CD14-positive monocyte (primary cell): Measurements from ENCODE around the gene PLEKHM3. TPM values are rescaled to one million over a fixed set of nuclear protein-coding genes. Genes with fewer than 3 reads are reported as not detected.
"Not testable (repeated sequence)": the region's sequence is repeated elsewhere in the genome, so short reads cannot be mapped to it uniquely, and the experiment has no call there.

Experiments
- DNase-seq, 3 donors: peaks; one replicate each; pipeline ENCODE4 v3.0.0-alpha.2; 2011 to 2022
- H2AFZ ChIP-seq: 2 replicates; pipeline ENCODE4 v1.6.0; 2012; ENCODE audit warnings: mild to moderate bottlenecking, low read depth, low read length, inconsistent platforms; ENCODE audit not compliant: insufficient read depth, poor library complexity, severe bottlenecking
- H3K27ac ChIP-seq, 2 donors: 1 replicate in 1 of 2; 2 replicates in 1 of 2; pipeline ENCODE4 v1.5.1; 2012 to 2013; ENCODE audit warnings: low read length in 2 of 2, control low read depth in 1 of 2, inconsistent platforms in 1 of 2, low read depth in 1 of 2, mild to moderate bottlenecking in 1 of 2
- H3K27me3 ChIP-seq, 2 donors: one replicate each; pipeline versions ENCODE4 v1.6.0 to v1.6.1; 2011 to 2013; ENCODE audit warnings: low read length in 2 of 2; ENCODE audit not compliant: control insufficient read depth in 2 of 2, insufficient read depth in 2 of 2
- H3K36me3 ChIP-seq, 2 donors: replicated peaks in 1 of 2; 1 replicate in 1 of 2; 2 replicates in 1 of 2; pipeline versions ENCODE4 v1.5.1 to v1.6.1; 2012 to 2013; ENCODE audit warnings: low read length in 2 of 2, control low read depth in 1 of 2, inconsistent platforms in 1 of 2, mild to moderate bottlenecking in 1 of 2; ENCODE audit not compliant: insufficient read depth in 2 of 2, control insufficient read depth in 1 of 2
- H3K4me1 ChIP-seq, 2 donors: 1 replicate in 1 of 2; 2 replicates in 1 of 2; pipeline versions ENCODE4 v1.5.1 to v1.6.1; 2012 to 2013; ENCODE audit warnings: low read length in 2 of 2, control low read depth in 1 of 2, inconsistent platforms in 1 of 2, mild to moderate bottlenecking in 1 of 2, moderate library complexity in 1 of 2; ENCODE audit not compliant: insufficient read depth in 2 of 2, control insufficient read depth in 1 of 2
- H3K4me2 ChIP-seq: replicated peaks from 2 replicates; pipeline ENCODE3; 2012; ENCODE audit warnings: low read length, moderate library complexity, mild to moderate bottlenecking; ENCODE audit not compliant: poor library complexity, severe bottlenecking; ENCODE audit errors: extremely low read depth
- H3K4me3 ChIP-seq, 3 experiments: fragments of 200-600 bp in 1 of 3; sonication (generic) in 1 of 3; replicated peaks in 1 of 3; 1 replicate in 2 of 3; 2 replicates in 1 of 3; pipeline ENCODE4 v1.5.1; 2011 to 2013; ENCODE audit warnings: low read length in 3 of 3, mild to moderate bottlenecking in 3 of 3, control low read depth in 2 of 3, low read depth in 2 of 3, inconsistent platforms in 1 of 3, moderate library complexity in 1 of 3
- H3K79me2 ChIP-seq: 2 replicates; pipeline ENCODE4 v1.6.0; 2012; ENCODE audit warnings: mild to moderate bottlenecking, control low read depth, inconsistent platforms, low read length, moderate library complexity; ENCODE audit not compliant: insufficient read depth
- H3K9ac ChIP-seq: 2 replicates; pipeline ENCODE4 v1.6.0; 2017; ENCODE audit warnings: low read length, mild to moderate bottlenecking; ENCODE audit not compliant: insufficient read depth, poor library complexity, severe bottlenecking
- H3K9me3 ChIP-seq, 2 donors: replicated peaks in 1 of 2; 1 replicate in 1 of 2; 2 replicates in 1 of 2; pipeline versions ENCODE4 v1.5.1 to v1.6.1; 2012 to 2013; ENCODE audit warnings: low read length in 2 of 2, control low read depth in 1 of 2; ENCODE audit not compliant: control insufficient read depth in 1 of 2, insufficient read depth in 1 of 2
- H4K20me1 ChIP-seq: 2 replicates; pipeline ENCODE4 v1.6.0; 2012; ENCODE audit warnings: mild to moderate bottlenecking, low read length, control low read depth, moderate library complexity; ENCODE audit not compliant: insufficient read depth
- H3K27ac Mint-ChIP-seq, 7 donors: one replicate each; pipeline ENCODE4 v1.8.0; 2020; ENCODE audit warnings: mild to moderate bottlenecking in 7 of 7, mixed read lengths in 7 of 7, moderate library complexity in 6 of 7, inconsistent platforms in 2 of 7
- H3K27me3 Mint-ChIP-seq, 3 donors: one replicate each; pipeline ENCODE4 v1.8.0; 2021 to 2022; ENCODE audit warnings: low read depth in 3 of 3, mild to moderate bottlenecking in 3 of 3, mixed read lengths in 3 of 3, moderate library complexity in 3 of 3, inconsistent platforms in 1 of 3
- H3K36me3 Mint-ChIP-seq, 2 donors: one replicate each; pipeline ENCODE4 v1.8.0; 2020; ENCODE audit warnings: mixed read lengths in 2 of 2, inconsistent platforms in 1 of 2, mild to moderate bottlenecking in 1 of 2
- H3K4me1 Mint-ChIP-seq: one replicate; pipeline ENCODE4 v1.8.0; 2020; ENCODE audit warnings: mild to moderate bottlenecking, mixed read lengths
- H3K4me3 Mint-ChIP-seq, 2 donors: one replicate each; pipeline ENCODE4 v1.8.0; 2020; ENCODE audit warnings: mild to moderate bottlenecking in 2 of 2, mixed read lengths in 2 of 2, moderate library complexity in 1 of 2
- H3K9me3 Mint-ChIP-seq, 7 donors: one replicate each; pipeline ENCODE4 v1.8.0; 2020 to 2022; ENCODE audit warnings: mixed read lengths in 7 of 7, mild to moderate bottlenecking in 6 of 7, moderate library complexity in 6 of 7, inconsistent platforms in 2 of 7
- WGBS: methylation state at CpG from one replicate; pipeline ENCODE4 v1.1.5; 2013; ENCODE audit warnings: missing lambda C conversion rate; ENCODE audit not compliant: insufficient coverage; 5-methylcytosine and 5-hydroxymethylcytosine counted together
- intact Hi-C, 2 donors: fragments of 100-400 bp; cut with micrococcal nuclease; formaldehyde crosslinking; loops; one replicate each; pipeline versions ENCODE4 v1.15.0 to v1.15.1; 2023
- polyA plus RNA-seq, 3 donors: library from polyadenylated mRNA; depleted of rRNA in 1 of 3; unstranded in 2 of 3; stranded (reverse) in 1 of 3; fragments of 300-500 nt in 2 of 3; fragments of >200 nt in 1 of 3; fragmentation: Illumina TruSeq in 2 of 3; gene quantifications; 1 replicate in 2 of 3; 2 replicates in 1 of 3; pipeline ENCODE4 v1.2.3, GENCODE V29; 2012 to 2021
- TF ChIP-seq, protein P1 (sequence below): fragments of 200-600 bp; IDR thresholded peaks from one replicate; pipeline ENCODE4 v1.8.0; 2022; ENCODE audit warnings: antibody characterized with exemption, mild to moderate bottlenecking

The PLEKHM3 gene
- polyA plus RNA-seq, 3 donors: 3.0 to 8.0 (median 3.0) TPM

DNA sequence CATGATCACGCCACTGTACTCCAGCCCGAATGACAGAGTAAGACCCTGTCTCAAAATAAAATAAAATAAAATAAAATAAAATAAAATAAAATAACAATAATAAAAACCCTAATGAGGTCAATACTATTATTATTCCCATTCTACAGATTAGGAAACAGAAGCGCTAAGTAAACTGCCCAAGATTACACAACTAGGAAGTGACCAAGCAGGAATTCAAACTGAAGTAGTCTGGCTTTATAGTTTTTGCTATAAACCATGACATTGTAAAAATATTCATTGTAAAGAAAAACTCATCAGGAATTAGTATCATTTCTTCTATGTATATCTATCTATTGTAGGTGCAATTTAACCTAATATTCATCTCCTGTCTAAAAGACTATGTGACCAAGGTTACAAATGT, 1.2 kb downstream of the PLEKHM3 start:
- H3K36me3 Mint-ChIP-seq: peaks cover 12 to 14% of the 10 kb centered on the region in 2 donors
- Histone ChIP-seq H3K27me3 (no peaks in the 10 kb centered on the region), H3K9me3 (no peaks in the 10 kb centered on the region), H3K4me2 (peak overlapping the region; percentile 97), H3K4me1 (peaks cover 20 to 22% of the 10 kb centered on the region in 2 donors), H3K79me2 (peaks cover 51% of the 10 kb centered on the region), H2AFZ (no peak overlapping the region), H3K4me3 (peak overlapping the region in 1 of 3 experiments; percentile 91), H4K20me1 (peaks cover 4% of the 10 kb centered on the region), H3K36me3 (peaks cover 9 to 15% of the 10 kb centered on the region in 2 donors), H3K9ac (no peak overlapping the region), H3K27ac (peak overlapping the region in 1 of 2 donors; percentile 95)
- H3K27ac Mint-ChIP-seq: no peak overlapping the region
- H3K9me3 Mint-ChIP-seq: peaks cover 0 to 3% (median 0%) of the 10 kb centered on the region in 7 donors
- TF ChIP-seq, protein P1, sequence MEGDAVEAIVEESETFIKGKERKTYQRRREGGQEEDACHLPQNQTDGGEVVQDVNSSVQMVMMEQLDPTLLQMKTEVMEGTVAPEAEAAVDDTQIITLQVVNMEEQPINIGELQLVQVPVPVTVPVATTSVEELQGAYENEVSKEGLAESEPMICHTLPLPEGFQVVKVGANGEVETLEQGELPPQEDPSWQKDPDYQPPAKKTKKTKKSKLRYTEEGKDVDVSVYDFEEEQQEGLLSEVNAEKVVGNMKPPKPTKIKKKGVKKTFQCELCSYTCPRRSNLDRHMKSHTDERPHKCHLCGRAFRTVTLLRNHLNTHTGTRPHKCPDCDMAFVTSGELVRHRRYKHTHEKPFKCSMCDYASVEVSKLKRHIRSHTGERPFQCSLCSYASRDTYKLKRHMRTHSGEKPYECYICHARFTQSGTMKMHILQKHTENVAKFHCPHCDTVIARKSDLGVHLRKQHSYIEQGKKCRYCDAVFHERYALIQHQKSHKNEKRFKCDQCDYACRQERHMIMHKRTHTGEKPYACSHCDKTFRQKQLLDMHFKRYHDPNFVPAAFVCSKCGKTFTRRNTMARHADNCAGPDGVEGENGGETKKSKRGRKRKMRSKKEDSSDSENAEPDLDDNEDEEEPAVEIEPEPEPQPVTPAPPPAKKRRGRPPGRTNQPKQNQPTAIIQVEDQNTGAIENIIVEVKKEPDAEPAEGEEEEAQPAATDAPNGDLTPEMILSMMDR: no peak
- H3K27me3 Mint-ChIP-seq: peaks cover 0 to 2% (median 0%) of the 10 kb centered on the region in 3 donors
- H3K4me3 Mint-ChIP-seq: no peak overlapping the region
- DNase-seq: peak in 2 of 3 donors; percentile 52 to 70
- peaks cover 18% of the 10 kb centered on the region for H3K4me1 Mint-ChIP-seq
- no CpG with 5 or more reads among the region's 3 CpGs for WGBS
- intact Hi-C loops: no loop called here

GRCh38 chr2:208020253-208020652, 5.1 kb downstream of the PLEKHM3 start:
- Histone ChIP-seq H3K9ac (no peak overlapping the region), H3K27ac (no peak overlapping the region), H2AFZ (no peak overlapping the region), H3K36me3 (peaks cover 9 to 15% of the 10 kb centered on the region in 2 donors), H4K20me1 (peaks cover 15% of the 10 kb centered on the region), H3K9me3 (no peaks in the 10 kb centered on the region), H3K4me2 (no peak overlapping the region), H3K4me3 (no peak overlapping the region), H3K4me1 (peaks cover 19 to 24% of the 10 kb centered on the region in 2 donors), H3K79me2 (peaks cover 63% of the 10 kb centered on the region), H3K27me3 (no peaks in the 10 kb centered on the region)
- Mint-ChIP-seq H3K36me3 (peaks cover 13 to 21% of the 10 kb centered on the region in 2 donors), H3K4me1 (peaks cover 30% of the 10 kb centered on the region), H3K9me3 (no peaks in the 10 kb centered on the region), H3K27me3 (no peaks in the 10 kb centered on the region), H3K27ac (no peak overlapping the region), H3K4me3 (no peak overlapping the region)
- no peak for DNase-seq
- no CpG with 5 or more reads among the region's 2 CpGs for WGBS
- TF ChIP-seq, protein P1: no peak
- intact Hi-C loops: no loop called here

DNA sequence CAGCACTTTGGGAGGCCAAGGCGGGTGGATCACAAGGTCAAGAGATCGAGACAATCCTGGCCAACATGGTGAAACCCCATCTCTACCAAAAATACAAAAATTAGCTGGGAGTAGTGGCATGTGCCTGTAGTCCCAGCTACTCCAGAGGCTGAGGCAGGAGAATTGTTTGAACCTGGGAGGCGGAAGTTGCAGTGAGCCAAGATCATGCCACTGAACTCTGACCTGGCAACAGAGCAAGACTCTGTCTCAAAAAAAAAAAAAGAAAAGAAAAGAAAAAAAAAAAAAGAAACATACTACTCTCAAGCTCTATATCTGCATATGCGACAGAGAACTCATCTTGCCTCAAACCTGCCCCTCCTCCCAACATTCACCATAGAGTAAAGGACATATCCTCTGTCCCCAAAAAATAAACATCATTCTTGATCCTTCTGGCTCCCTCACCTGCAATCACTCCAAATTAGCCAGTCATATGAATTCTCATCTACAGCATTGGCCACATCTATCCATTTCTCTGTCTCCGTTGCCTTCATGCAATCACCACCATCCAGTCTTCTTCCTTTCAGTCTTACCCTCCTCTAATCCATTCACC, 7.1 kb downstream of the PLEKHM3 start:
- H3K27me3 Mint-ChIP-seq, H3K27me3 ChIP-seq, H3K4me1 ChIP-seq, H2AFZ ChIP-seq, H3K4me3 ChIP-seq, H3K27ac ChIP-seq, DNase-seq, H3K9me3 Mint-ChIP-seq, H3K4me2 ChIP-seq, H3K9me3 ChIP-seq, H3K9ac ChIP-seq, intact Hi-C loops: not testable (repeated sequence)
- Mint-ChIP-seq H3K4me1 (peaks cover 29% of the 10 kb centered on the region), H3K27ac (peak overlapping the region in 6 of 7 donors; percentile 13 to 87 (median 46)), H3K4me3 (peak overlapping the region in 1 of 2 donors; percentile 56), H3K36me3 (peaks cover 17 to 19% of the 10 kb centered on the region in 2 donors)
- peaks cover 15% of the 10 kb centered on the region for H4K20me1 ChIP-seq
- WGBS: 92% methylated on average over 2 of the region's 5 CpGs
- H3K79me2 ChIP-seq: peaks cover 55% of the 10 kb centered on the region
- peaks cover 9 to 15% of the 10 kb centered on the region in 2 donors for H3K36me3 ChIP-seq
